Mesenteric fat pad (tissue), 1 donor: ENCODE data around the gene UBE2E3. TPM values are rescaled to one million over a fixed set of nuclear protein-coding genes. Genes with fewer than 3 reads are reported as not detected.
"Not testable (repeated sequence)": the region's sequence is repeated elsewhere in the genome, so short reads cannot be mapped to it uniquely, and the experiment has no call there.

Source experiments
- DNase-seq: peaks from one replicate; pipeline ENCODE4 v3.0.0-alpha.2; 2020; ENCODE audit warnings: low spot score
- total RNA-seq: library from RNA; stranded (reverse); fragmentation: NEBNext Ultra II Directional; extraction: Animal tissue kit (Norgen Biotek cat#: 25700); gene quantifications from one replicate; pipeline ENCODE4 v1.2.1, GENCODE V29; 2021
- donor health status: DM: yes; HTN: yes; CAD: no.

UBE2E3 gene
- total RNA-seq, 1 donor from 2014 or later: 60.4 TPM

DNA sequence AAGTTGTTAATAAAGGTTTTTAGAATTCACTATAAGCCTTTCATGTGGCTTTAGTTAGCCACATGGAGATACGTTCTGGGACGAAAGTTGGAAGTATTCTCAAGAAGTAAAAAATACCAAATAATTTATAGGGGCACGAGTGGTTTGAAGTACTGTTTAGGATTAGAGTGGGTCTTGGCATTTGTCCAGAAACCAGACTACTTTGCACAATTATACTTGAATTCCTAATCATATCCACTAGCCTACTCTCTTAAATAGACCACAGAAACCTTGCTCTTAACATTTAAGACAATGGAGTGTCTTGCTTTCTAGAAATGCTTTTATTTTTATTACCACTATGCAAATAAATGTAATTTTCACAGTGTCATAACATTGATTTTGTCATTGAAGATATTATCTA lies 44.6 kb downstream of the UBE2E3 start:
- DNase-seq: no peak

DNA sequence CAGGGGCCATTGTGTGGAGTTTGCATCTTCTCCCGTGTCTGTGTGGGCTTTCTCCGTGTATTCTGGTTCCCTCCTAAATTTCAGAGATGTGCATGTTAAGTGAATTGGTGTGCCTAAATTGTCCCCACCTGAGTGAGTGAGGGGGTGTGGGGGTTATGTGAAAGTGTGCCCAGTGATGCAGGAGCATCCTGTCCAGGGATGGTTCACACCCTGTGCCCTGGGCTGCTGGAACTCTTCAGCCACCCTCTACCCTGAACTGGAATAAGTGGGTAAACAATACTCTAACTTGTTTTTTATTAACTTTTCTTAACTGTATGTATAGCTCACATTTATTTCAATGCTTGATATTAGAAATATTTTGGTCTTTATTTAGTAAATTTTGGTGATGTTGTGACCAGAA lies 56.0 kb downstream of the UBE2E3 start:
- no peak for DNase-seq

DNA sequence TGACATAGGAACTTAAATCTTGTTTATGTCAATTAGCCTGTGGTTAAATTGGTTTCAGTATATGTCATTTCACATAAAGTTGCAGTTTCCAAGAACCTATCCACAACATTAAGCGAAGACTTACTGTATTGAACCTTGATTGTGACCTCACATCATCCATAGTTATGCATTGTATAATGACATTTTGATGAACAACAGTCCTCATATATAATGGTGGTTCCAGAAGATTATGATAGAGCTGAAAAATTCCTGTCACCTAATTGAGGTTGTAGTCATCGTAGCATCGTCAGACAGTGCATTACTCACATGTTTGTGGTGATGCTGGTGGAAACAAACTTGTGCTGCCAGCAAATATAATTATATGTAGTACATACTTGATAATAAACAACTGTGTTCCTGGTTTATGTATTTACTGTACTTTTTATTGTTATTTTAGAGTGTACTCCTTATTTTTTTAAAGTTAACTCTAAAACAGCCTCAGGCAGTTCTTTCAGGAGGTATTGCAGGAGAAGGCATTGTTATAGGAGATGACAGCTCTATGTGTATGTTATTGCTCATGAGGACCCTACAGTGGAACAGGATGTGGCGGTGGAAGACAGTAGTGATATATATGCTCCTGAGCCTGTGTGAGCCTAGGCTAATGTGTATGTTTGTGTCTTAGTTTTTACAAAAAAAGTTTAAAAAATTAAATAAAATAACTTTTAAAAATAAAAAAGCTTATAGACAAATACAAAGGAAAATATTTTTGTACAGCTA lies 56.6 kb downstream of the UBE2E3 start:
- no peak for DNase-seq

DNA sequence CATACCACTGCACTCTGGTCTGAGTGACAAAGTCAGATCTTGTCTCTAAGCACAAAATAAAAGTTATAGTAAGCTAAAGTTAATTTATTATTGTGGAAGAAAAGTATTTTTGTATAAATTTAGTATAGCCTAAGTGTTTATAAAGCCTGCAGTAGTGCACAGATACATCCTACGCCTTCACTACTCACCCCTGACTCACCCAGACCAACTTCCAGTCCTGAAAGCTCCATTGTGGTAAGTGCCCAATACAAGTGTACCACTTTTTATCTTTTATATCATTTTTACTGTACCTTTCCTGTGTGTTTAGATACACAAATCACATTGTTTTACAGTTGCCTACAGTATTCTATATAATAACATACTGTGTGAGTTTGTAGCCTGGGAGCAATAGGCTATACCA lies 57.5 kb downstream of the UBE2E3 start:
- DNase-seq: no peak

- no peak for DNase-seq
Measured at GRCh38 chr2:181038796-181039195, 58.4 kb downstream of the UBE2E3 start.

DNA sequence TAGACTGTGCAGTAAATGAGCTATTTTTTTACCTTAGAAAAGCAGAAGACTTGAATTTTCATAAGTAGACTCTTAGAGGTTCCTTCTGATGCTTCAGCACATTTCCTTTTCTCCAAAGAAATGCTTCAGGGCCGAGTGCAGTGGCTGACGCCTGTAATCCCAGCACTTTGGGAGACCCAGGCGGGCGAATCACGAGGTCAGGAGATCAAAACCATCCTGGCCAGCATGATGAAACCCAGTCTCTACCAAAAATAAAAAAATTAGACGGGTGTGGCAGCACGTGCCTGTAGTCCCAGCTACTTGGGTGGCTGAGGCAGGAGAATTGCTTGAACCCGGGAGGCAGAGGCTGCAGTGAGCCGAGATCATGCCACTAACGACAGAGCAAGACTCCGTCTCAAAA lies 60.4 kb downstream of the UBE2E3 start:
- DNase-seq: not testable (repeated sequence)

GRCh38 chr2:181041661-181042060 lies 61.3 kb downstream of the UBE2E3 start:
- DNase-seq: no peak

DNA sequence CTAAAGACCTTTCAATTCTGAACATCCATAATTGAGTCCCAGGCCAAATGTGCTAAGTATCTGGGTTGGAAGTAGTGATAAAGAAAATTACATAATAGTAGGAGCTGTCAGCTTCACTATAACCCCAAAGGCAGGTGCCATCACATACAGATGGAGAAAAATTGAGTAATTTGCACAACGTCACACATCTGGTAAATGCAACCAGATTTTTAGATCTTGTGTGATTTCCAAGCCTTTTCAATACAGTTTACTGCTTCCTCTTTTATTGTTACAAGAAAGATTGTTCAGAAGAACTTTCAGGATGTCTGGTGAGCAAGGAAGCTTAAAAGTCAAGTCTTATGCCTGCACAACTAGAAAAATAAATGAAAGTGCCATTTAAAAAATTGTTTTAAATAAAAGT lies 62.3 kb downstream of the UBE2E3 start:
- DNase-seq: no peak

DNA sequence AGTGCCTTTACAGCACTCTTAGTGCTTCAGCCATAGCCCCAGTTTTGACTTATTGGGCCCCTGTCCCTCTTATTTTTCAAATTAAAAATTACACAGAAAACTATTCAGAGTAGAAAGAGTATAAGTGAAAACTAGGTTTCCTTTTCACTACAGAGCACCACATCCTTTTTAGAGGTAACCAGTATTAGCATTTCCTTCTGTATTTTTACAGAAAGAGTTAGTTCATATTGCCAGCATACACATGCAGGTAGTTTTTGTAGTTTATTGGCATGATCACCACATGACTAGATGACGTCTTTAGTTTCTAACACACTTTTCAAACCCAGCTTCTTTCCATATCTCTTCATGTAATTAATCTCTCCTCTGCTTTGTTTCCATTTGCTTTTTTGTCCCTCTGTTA lies 66.4 kb downstream of the UBE2E3 start:
- no peak for DNase-seq

- DNase-seq: no peak
Measured at GRCh38 chr2:181047829-181048228, 67.4 kb downstream of the UBE2E3 start.

DNA sequence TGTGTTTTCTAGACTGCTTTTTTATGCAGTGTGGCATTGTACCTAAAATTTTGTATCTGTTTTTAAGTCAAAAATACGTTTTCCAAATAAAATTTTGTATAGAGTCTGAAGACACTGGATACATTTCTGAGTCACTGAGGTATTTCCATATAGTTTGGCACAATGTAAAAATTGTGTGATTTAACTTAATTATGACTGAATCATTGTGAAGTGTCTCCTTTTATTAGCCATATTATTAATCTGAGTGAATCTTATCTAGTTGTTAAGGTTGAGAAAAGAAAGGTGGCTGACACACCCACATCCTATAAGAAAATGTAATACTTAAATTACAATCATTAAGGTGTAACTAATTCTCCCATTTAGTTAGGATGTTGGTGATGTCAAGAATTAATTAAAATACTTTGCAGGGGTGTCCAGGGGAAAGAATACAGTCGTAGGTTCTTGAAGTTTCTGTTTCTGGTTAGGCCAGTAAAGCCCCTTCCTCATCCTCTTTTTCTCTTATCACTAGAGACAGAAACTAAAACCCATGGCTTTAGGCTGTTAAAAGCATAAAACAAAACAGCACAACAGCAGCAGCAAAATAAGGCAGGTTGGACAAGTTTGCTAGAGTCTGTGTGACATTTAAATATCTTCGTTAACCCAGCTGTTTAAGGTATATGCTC lies 71.6 kb downstream of the UBE2E3 start:
- DNase-seq: no peak

DNA sequence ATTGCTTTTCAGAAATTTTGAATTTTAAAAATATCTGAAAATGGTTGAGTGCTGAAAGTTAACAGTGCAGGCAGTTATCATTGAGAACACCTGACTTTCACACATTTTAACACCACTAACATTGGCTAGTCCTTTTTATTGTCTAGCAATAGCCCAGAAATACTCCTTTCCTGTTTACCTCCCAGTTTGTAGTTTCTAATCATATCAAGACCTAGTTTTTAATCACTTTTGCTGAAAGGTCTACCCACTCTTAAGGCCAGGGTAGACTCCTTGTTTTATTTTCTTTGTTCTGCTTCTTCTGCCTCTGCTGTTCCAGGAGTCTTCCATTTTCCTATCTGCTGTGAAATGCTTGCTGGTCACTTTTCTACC lies 72.1 kb downstream of the UBE2E3 start:
- no peak for DNase-seq

DNA sequence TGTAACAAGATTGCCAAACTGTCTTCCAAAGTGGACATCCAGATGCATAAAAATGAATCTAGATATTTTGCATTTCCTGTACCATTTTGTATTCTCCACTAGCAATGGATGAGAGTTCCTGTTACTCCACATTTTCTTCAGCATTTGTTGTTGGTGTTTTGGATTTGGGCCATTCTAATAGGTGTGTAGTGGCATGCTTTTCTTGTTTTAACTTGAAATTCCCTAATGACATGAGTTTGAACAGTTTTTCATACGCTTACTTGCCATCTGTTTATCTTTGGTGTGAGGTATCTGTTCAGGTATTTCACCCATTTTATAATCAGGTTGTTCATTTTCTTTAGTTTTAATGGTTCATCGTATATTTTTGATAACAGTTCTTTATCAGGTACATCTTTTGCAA lies 73.9 kb downstream of the UBE2E3 start:
- no peak for DNase-seq

GRCh38 chr2:181054843-181055242 lies 74.4 kb downstream of the UBE2E3 start:
- DNase-seq: no peak

- DNase-seq: no peak
Measured at GRCh38 chr2:181058378-181059269, 78.2 kb downstream of the UBE2E3 start.

DNA sequence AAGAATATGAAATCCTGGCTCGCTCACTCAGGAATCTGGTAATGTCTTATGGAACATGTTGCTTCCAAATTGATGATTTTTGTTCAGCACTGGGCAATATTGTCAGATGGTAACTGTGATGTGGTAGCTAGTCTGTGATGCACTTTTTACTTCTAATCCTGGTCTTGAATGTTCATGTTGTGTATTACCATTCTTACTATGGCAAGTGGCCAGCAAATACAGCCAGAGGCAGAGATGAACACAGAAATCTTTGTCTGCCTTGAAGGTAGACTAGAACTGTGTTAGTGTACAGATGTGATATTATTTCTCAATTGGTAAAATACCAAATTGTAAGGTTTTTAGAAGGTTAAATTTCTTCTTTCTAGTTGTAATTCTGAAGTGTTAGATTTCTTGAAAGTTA lies 83.3 kb downstream of the UBE2E3 start:
- no peak for DNase-seq

- DNase-seq: no peak
Measured at GRCh38 chr2:181065458-181065857, 85.1 kb downstream of the UBE2E3 start.

DNA sequence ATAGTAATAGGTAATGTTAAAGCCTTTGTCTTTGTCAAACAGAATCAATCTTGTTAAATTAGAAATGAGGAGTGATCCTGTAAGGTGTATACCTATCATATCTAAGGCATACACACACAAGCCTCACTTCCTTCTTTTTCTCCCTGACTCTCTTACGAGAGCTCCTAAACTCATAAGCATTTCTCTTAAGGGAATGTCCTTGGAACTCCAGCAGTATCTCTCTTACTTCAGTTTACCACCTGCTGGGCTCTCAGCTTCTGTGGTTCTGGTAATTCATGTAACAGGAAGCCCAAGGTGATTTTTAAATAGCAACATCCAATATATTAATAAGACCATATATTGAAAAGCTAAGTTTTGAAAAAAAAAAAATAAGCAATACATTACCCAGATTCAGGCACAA lies 85.9 kb downstream of the UBE2E3 start:
- DNase-seq: no peak

GRCh38 chr2:181070119-181070835 lies 89.9 kb downstream of the UBE2E3 start:
- no peak for DNase-seq

- no peak for DNase-seq
Measured at GRCh38 chr2:181070836-181071200, 90.4 kb downstream of the UBE2E3 start.

DNA sequence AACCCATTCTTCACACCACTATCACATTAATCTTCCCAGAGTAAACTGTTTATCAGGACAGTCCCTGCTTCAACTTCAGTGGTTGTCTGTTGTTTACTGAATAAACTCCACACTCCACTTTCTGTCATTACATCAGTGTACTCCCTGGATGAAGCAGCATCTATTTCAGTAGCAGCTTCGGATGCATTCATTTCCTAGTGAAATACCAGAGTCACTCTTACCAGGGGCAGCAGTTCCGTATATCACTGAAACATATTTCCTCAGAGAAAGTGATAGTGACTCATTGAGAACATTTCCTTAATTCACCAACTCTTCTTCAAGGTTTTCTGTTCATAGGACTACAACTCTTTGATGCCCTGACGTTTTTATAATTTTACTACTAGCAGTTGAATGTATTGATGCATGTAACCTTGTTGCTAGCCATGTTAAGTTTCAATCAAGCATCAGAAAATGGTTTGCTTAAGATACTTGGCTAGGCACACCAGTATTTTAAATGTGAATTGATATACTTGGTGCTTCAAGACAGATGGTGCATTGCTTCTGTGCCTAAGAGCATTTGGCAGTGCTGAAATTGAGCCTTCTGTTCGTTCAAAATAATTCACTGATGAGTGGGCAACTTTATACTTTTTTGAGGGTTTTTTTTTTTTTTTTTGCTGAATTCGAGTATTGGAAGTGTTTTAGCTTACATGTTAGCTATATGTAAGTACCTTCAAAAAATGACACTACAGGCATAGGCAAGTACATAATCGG lies 92.3 kb downstream of the UBE2E3 start:
- no peak for DNase-seq
